CD4-positive, alpha-beta T cell treated with Interleukin-1 beta for 1 hour (primary cell): ENCODE results near the gene ASAP2.

Experiments
- DNase-seq, 2 donors: peaks; one replicate each; pipeline ENCODE4 v3.0.0-alpha.2; 2020 to 2022

The ASAP2 gene

DNA sequence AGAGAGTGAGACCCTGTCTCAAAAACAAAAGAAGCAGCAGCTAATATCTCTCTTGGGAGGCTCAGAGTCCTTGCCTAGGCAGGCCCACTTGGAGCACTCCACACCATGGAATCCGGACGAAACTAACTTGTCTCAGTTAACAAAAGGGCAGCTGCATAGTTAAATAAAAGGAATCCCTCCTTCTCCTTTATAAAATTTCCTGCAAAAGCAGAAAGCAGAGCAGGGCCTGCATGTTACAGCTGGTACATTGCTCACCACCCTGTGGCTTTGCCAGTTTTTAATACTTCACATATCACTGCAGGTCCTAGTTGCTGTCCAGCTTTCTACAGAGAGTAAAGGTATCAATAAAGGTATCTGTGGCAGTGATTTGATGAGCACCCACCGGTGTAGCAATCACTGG is 93.6 kb downstream of the ASAP2 start:
- no peak for DNase-seq

DNA sequence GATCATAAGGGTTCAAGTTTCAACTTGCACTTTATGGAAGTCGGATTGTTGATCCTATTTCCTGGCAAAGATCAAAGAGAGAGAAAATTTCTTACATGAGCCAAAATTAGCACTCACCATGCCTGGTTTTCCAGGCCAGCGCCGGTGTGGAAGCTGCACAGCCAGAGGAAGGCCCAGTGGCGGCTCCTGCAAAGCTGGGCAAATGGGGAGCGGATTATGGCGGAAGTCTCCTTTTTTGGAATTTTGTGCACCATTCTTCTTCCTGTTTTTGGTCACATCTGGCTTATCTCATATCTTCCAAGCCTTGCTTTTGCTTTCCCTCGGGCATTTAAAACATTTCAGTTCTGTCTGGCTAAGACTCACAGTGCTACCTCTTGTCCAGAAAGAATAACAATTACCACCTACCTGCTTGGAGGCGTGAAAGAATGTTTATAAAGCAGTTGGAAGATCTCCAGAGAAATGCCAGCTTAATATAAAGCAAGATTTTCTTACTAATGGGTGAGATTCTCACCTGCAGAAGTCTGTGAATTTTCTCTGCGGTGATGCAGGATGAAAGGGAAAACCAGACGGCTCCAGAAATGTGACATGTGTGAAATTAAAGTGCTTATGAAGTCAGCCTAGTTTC is 94.3 kb downstream of the ASAP2 start:
- no peak for DNase-seq

DNA sequence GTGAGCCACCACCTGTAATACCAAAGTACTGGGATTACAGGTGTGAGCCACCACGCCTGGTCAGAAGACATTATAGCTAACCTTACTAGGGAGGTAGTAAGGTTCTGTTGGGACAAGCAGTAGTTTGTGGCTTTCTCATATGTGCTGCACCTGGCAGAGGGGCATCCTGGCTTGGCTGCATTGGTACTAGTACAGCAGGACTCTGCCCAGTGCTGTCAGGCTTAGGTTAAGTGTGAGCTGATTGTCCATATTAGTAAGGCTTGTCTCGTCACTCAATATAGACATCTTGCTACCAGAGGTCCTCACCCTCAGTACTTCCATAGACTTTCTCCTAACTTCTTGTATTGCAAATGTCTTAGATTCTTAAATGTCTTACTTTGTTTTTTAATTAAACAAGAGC is 96.1 kb downstream of the ASAP2 start:
- DNase-seq, result no peak

DNA sequence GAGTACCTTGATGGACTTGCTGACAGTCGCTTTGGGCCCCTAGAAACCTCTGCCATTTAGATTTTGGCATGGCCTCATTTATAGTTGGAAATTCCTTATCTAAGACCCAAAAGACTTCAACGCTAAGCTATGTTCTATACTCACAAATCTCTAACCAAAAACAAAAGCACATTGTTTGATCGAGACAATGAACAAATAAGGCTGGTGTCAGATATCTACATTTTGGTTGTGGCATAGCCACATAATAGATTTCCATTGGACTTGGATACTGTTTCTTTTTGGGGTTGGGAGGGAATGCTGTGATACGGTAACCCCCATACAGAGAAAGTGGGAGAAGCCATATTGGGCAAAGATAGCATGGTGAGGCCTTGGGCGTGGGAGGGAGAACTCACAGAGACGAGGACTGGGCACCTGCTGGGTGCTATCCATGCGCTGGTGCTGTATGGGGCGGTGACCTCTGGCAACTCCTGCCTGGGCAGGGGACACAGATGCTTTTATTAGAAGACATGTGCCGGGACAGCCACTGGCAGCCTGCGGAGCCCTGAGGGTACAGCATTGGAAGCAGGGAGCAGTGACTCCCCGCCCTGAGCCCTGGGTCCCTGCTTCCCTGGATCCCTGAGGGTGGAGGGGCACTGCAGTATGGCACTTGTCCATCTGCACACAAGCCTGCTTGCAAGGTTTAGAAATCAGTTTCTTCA is 97.1 kb downstream of the ASAP2 start:
- DNase-seq, result no peak

DNA sequence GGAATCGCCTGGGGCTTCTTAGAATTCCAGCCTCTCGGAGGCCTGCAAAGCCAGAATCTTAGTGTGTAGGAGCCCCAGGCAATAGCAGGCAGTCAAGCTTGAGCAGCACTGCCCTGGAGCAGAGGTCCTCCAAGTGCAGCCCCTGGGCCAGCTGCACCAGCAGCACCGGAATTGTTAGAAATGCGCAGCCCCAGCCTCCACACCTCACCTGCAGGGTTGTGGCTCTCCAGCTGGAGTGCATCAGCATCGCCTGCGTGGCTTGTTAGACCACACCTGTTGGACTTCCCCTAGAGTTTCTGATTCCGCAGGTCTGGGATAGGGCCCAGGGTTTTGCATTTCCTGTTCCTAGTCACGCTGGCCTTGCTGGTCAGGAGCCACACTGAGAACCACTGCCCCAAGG is 100.3 kb downstream of the ASAP2 start:
- no peak for DNase-seq

DNA sequence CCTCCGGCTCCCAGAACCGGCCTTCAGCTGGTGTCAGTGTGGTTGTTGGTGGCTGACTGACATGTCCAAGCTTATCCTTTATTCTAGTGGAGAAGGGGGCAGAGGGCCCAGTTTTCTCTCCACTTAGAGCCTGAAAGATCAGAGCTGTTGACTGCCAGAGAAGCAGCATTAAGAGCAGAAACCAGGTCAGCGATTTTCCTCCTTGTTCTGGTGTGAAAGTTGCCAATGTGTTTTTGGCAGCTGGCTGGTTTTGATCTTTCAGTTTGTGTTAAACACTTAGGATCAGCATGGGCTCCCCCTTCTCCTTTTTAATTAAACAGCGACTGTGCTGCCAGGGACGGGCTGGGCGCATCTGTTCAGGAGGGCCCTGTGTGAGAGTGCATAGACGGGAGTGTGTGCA is 100.9 kb downstream of the ASAP2 start:
- no peak for DNase-seq

DNA sequence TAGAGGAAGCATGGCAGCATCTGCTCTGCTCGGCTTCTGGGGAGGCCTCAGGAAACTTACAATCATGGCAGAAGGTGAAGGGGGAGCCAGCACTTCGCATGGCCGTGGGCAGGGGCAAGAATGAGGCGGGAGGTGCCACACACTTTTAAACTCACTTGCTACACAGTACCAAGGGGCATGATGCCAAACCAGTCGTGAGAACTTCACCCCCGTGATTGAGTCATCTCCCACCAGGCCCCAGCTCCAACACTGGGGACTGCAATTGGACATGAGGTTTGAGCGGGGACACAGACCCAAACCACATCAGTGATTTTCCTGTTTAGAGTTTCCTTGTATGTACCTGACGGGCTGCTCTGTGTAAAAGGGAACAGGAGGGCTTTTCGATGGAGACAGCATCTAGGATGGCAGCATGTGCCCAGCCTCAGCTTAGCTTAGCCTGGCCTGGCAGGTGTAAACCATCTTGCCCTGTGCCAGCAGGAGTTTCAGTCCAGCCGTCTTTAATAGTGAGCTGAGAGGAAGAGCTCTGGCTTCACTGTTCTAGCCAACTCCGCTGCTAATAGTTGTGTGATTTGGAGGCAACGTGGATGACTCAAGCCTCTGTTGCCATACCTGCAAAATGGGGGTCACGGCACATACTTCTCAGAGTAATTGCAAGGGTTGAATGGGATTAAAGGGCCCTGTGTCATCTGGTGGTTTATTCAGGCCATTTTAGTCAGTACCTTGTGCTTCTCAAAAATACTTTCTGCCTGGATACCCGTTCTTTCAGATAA is 101.8 kb downstream of the ASAP2 start:
- no peak for DNase-seq

DNA sequence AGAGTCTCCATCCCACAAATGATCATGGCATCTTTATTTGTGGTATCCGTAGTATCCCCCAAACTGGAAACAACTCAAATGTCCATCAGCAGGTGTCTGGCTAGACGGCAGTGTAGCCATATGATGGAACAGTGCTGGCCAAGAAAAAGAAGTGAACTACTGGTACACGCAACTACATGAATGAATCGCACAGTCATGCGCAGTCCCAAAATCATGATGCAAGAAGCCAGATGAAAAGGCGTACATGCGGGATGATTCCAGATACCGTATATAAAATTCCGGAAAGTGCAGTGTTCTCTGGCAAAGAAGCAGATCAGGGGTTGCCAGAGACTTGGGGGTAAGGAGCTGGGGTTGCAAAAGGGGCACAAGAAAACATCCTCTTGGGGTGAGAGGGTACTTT is 102.5 kb downstream of the ASAP2 start:
- no peak for DNase-seq

DNA sequence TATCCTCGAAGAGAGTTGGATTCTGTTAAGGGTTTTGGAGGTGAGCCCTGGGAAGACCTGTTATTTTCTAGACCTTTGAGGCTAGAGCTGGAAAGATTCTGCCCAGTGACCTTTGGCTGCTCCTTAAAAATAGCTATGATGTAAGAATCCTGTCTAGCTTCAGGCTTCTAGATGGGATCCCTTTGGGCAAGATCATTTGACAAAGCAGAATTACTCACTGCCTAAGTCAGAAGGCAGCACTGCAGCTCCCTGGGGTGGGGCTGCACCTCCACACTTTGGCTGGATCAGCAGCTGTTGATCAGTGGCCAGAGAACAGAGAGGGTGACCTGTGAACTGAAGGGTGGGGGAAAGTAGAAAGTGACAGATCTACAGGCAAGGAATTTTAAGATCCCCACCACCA is 103.8 kb downstream of the ASAP2 start:
- DNase-seq, result no peak

DNA sequence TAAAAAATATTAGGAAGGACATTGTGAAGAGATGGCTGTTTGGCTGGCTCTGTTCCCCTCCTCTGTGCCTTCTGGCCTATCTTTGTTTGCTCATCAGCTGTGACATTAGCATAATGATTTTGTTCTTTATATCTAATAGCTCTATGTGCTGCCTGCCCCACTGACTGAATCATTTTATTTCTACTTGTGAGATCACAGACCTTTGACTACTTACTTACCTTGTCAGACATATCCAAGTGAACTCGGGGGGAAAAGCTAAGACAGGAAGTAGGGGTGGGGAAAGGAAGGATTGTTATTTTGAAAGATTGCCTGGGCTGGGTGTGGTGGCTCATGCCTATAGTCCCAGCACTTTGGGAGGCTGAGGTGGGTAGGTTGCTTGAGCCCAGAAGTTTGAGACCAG is 104.2 kb downstream of the ASAP2 start:
- DNase-seq, result no peak

DNA sequence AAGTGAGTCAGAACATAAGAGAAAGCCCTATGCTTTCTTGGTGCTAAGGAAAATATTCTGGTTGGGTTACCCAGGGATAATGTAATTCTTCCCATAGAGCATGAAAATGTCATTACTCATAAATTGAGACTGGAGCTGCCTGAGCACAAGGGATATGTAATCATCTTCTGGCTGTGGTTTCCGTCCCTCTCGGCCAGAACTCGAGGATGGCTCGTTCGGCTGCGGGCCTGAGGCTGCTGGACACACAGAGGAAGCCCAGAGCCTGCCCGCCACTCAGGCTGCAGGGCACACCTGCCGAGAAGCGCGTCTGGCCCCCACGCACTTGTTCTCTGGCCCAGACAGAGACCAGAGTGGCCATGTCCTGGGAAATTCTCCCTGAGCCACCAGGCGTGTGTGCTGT is 104.9 kb downstream of the ASAP2 start:
- DNase-seq, result no peak

DNA sequence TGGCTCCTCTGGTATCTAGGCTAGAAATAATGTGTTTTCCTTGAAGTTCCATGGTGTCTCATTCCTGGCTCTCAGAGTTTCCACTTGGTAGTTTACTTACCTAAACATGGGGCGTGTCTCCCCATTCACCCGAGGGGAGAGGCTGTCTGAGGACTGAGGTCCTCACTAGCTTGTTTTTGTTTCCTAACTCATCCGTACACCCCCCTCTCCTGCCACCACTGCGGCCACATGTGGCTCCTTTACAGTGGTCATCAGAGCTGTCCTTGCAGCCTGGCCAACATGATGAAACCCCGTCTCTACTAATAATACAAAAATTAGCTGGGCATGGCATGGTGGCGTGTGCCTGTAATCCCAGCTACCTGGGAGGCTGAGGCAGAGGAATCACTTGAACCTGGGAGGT is 106.0 kb downstream of the ASAP2 start:
- no peak for DNase-seq

DNA sequence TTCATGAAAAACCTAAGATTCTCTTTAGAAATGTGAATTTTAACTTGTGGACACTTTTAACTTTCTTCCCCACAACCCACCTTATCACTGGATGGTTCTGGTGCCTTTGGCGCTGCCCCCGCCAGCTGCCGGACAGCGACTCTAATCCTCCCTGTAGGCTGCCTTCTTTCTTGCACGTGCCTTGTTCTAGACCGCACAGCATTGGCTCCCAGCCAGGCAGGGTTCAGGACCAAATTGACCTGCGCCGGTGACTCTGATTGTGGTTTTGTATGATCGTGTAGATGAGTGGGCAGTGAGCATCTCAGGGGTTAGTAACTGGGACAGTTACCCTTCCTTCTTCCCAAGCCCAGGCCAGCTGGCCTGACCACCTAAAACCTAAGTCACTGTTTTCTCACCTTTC is 106.8 kb downstream of the ASAP2 start:
- DNase-seq, result no peak

DNA sequence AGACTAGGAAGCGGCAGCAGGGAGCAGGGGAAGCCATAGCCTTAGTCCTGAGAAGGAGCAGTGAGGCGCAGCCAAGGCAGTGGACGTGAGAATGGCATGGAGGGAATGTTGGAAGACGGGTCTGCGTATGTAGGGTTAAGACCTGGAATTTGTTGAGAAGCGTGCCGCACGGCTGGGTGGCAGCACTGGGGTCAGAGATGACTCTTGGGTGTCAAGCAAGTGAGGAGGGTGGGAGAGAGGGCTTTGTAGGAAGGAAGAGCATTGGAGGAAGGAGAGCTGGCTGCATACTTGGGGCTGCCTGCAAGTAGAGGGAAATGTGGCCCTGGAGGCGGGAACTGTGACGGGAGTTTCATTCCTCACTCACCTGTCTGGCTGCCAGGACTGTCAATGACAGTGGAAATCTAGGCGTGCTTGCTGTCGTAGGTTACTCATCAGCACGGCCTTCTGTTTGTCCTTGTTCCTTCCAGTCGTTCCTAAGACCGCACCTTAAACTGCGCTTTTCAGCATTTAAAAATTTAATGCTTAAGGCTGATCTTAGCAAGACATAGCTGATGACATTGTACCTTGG is 108.8 kb downstream of the ASAP2 start:
- DNase-seq, result no peak

DNA sequence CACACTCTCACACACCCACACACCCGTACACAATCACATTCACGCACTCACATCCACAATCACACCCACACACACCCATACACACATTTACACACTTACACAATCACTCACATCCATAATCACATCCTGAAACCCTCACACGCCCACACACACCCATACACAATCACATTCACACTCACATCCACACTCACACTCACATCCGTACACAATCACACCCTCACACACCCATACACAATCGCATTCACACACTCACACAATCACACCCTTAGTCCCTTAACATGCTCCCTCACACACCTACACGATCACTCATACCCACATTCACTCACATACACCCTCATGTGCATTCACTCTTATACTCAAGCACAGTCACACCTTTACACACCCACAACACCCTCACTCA is 110.9 kb downstream of the ASAP2 start:
- no peak for DNase-seq

DNA sequence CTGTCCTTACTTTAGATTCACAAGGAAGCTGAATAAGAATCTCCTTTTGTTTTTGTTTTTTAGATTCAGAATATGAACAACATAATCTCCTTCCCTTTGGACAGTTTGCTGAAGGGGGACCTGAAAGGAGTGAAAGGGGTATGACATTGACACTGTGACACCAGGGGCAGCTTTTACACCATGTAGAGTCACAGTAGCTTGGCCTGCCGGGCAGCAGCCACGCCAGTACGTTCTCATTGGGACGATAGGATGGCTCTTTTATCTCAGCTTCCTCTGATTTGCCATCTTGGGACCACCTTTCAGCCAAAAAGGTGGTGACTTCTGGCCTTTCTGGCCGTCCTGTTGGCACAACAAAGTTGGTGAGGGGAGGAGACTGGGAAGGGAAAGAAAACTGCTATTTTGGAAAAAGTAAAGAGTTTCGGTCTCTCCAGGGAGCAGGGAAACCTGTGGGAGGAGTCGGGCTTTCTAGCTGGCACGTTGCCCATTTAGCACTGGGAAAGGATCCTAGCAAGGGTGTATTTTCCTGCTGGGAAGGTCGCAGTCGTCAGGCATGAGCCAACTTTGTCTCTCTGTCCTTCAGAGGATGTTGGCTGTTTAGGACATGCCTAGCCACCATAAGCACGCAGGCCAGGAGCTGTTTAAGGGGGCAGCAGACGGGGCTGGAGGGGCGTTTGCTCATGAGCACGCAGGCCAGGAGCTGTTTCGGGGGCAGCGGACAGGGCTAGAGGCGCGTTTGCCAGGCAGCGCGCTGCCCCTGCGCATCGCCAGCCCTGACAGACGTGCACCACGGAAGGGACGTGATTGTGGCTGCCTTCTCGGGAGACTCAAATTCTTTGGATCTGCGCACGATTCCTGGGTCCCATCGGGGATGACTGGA is 112.1 kb downstream of the ASAP2 start:
- no peak for DNase-seq

DNA sequence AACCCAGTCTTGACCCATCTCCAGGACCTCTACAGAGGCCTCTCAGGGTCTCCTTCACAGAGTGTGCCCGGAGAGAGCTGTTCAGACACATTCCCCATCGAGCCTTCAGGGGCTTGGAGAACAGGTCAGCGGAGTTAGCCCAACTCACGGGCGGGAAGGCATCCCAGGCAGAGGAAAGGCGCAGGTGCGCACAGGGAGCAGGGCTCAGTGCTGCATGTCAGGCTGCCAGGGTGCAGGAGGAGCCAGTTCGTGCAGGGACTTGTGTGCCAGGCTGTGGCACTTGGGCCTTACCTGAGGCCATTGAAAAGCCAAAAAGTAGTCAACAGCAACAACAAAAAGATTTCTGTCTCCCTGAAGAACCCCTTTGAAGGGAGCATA is 112.7 kb downstream of the ASAP2 start:
- DNase-seq, result no peak

DNA sequence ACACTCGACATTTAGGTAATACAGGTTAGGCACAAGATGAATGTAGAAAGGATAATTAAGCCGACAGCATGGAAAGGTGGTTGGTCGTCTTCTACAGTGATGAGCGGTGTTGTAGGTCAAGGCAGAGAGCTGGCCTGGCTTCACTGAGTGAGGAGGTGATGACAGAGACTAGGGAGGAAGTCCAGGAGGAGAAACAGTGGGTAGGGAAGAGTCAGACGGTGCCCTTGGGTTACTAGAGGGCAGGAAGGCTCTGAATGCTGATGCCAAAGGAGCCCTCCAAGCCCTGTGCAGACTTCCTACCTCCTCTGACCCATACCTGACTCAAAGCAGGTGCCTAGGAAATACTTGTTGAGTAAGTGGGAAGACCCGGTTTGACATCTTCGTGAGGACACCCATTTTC is 116.0 kb downstream of the ASAP2 start:
- no peak for DNase-seq

DNA sequence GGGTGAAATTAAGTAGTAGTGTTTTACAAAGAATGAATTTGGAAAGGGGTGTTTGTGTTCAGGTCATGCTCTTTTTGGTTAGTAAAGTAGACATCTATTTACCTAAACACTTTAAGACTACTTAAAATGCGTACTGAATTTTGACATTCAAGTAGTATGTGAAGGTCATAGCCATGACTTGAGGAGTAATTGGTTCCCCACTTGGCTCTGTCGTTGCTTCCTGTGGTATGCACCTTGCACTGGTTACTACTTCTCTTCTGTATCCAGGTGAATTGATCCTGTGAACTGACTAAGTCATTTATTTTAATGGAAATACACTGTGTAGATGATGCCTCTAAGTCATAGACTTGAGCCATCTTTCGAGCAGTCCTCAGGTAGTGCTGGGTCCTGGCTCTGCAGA is 118.8 kb downstream of the ASAP2 start:
- DNase-seq, result no peak

DNA sequence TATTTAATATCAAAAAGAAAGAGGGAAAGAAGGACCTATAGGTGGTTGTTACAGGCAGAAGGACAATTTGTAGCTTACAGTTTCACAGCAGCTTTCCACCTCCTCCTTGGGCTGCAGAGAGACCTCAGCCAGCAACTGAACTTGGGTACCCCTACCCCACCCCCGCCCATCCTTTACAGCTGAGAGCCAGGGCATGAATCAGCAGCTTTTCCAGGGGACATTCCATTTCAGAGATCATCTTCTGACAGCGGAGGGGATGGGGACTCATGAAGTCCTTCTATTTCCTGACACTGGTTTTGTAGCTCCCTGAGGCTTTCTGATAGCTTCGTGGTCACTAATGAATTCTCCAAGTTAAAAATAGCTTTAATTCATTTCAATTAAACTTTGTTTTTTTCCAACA is 120.4 kb downstream of the ASAP2 start:
- no peak for DNase-seq

DNA sequence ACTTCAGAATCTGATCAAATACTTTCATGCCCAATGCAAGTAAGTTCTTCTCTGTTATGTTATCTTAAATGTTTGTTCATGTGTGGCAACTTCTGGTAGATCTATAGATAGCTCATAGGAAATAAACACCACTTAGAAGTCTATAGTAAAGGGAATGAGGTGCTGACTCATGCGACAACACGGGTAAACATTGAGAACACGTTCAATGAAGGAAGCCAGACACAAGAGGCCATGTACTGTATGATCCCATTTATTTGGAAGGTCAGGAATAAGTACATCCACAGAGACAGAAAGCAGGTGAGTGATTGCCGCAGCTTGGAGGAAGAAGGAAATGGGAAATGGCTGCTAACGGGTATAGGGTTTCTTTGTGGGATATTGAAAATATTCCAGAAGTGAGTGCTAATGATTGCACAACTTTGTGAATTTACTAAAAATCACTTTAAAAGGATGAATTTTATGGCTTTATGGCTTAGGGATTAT is 121.3 kb downstream of the ASAP2 start:
- DNase-seq, result no peak

DNA sequence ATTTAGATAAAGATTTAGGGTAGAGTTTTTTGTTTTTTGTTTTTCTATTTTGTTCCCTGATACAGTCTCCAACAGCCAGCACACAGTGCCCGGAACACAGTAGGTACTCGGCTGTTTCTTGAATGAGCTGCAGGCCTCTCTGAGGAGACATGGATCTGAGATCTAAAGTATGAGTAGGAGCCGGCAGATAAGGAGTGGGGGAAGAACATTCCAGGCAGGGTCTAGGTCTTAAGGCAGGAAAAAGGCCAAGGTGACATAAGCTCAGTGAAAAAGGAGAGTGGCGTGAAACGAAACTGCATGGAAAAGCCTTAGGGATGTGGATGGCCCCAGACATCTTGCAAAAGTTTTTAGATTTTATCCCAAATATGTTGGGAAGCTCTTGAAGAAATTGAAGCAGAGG is 122.3 kb downstream of the ASAP2 start:
- DNase-seq, result no peak

DNA sequence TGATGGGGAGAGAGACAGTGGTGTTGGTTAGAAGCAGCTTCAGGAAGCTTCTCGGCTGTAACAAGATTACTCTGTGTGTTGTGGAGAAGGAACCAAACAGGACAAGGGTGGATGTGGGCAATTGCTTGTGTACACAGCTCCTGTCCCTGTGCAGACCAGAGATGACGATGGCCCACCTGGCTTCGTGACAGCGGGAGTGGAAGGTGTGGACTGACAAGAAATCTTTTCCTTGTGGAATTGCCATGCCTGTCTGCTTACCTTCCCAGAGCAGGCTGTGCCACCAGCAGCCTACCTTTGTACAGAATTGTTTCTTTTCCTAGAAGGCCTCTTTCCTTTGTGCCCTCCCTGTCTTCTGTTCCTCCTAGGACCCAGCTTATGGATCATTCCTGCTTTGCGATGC is 122.9 kb downstream of the ASAP2 start:
- DNase-seq, result no peak
